HS-5 (cell line): Measurements from ENCODE around the gene OR6B2.
"Not testable (repeated sequence)": the region's sequence is repeated elsewhere in the genome, so short reads cannot be mapped to it uniquely, and the experiment has no call there.

Experiments used
- DNase-seq: peaks from one replicate; pipeline ENCODE4 v3.0.0-alpha.2; 2012; ENCODE audit warnings: low read depth

Gene OR6B2

DNA sequence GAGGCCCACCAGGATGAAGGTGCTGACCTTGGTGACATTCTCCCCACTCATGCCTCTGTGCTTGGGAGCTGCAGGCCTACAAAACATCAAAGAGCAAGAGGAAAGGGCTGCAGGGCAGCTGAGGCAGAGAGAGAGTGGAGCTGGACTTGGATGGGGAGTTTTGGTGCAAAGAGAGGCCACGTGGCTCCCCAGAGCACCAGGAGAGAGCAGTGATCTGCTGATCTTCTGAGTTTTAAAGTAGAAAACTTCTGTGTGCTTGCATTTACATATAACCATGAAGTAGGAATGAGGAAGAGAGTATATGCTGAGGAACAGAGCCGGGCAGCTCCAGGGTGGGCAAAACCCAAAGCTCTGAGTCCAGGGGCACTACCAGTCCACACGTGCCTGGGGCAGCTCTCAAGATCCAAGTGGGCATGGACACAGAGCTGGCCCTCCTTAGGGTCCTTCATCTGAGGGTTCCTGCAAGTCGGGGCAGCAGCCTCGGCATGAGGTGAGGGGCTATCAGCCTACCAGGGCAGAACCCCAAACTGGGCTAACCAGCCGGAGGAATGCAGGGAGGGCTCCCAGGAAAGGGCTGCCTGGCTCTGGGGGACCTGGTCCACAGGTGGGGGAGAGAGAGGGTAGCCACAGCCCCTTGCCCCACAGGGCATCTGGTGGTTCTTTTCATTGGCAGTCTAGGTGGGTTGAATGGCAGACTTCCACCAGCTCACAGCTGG is at the start of gene OR6B2:
Gene OR6B2, minus strand, starts transcription at position 51 of the 716 bp plus-strand sequence. Its CDS starts 0 bp downstream, at position 51.
- DNase-seq = no peak

DNA sequence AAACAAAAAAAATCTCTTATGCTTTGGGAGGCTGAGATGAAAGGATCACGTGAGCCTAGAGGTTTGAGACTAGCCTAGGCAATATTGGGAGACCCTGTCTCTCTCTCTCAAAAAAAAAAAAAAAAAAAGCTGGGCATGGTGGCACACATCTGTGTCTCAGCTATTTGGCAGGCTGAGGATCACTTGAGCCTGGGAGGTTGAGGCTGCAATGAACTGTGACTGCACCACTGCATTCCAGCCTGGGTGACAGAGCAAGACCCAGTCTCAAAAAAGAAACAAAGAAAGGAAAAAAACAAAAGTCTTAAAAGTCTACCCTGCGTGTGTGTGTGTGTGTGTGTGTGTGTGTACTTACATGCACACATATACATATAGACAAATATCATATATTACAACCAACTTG is 48.4 kb upstream of the OR6B2 start:
- DNase-seq = no peak

DNA sequence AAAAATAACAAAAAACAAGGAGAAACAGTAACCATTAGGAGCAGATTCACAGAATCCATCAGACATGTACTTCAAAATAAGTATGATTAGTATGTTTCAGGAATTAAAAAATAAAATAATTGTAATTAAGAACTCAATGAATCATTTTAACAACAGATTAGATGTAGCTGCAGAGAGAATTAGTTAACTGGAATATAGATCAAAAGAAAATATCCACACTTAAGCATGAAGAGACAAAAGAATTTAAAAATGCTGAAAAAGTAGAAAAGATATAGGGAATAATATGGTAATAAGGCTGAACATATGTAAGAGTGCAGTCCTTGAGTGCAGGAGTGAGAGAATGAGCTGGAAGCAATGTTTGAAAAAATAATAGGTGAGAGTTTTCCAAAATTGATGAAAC is 47.2 kb upstream of the OR6B2 start:
- no peak for DNase-seq

DNA sequence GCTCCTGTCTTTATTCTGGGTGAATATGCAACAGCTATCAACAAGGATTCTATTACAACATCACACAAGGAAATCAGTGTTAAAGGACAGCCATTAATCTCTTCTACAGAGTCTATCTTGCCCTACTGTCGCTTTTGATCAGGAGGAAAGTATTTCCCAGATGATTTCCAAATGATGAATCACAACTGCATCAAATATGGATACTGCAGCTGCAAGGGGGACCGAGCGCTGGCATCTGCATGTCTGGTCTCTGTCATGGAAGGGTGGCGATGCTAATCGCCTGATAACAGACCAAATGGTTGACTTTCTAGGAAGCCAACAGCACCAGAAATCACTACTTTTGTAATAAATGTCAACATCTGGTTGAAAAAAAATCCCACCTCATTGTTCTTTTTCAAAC is 44.3 kb upstream of the OR6B2 start:
- no peak for DNase-seq

DNA sequence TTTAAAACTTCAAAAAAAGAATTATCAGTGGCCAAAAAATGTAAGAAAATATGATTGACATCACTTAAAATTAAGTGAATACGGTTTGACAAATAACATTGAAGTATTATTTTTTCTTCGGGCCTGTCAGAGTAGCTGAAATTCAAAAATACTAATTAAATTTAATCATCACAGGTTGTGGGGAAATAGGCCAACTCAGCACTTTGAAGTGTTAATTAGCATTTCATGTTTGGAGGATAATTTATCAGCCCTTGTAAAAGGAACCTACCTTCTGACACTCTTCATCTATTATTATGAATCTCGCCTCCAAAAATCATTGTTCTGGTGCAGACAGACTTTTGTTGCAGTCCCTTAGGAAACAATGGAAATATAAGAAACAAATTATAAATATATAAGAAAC is 40.7 kb upstream of the OR6B2 start:
- no peak for DNase-seq

DNA sequence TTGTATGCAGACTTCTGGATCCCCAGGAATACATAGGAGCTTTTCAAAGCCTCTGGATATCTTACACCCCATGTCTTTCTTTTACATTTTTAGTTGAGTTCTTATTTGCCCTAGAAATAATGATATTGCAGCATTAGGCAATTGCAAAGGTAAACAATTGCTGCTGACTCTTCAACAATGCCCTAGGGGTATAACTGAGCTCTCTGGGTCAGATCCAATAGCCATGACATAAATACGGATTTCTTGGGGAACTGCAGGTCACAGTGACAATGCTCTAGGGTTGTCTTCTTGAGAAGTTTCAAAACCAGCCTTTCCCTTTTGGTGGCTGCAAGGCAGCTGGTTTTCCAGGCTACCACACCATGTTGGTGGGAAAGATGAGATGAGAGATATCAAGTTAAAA is 39.6 kb upstream of the OR6B2 start:
- no peak for DNase-seq

DNA sequence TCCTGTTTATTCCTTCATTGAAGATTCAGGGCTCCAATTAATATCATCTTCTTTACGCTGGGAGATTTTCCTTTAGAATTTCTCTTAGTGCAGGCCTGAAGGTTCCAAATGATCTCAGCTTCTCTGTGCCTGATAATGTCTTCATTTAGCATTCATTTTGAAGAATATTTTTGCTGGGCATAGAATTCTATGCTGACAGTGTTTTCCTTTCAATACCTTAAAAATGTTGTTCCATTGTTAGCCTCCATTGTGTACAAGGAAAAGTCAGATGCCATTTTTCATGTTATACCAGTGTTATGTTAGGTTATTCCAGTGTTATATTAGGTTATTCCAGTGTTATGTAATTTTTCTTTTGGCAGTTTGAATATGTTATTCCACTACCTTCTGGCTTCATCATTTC is 38.0 kb upstream of the OR6B2 start:
- no peak for DNase-seq

DNA sequence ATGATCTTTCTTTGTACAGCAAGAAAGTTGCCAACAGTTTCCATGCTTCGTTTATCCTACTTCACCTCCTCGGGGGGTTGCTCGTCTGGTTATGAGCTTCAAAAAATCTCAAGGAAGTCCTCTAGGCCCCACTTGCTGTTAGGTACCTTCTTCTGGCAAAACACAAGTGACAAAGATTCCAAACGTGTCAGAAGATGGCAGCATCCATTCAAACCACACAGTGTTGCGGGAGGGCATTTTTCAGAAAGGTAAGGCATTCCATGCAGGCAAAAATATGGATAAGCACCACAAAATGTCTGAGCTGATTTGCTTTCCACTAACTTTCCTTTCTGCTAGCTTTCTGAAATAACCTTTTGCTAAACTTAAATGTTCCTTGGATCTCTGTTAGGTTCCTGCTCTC is 36.3 kb upstream of the OR6B2 start:
- DNase-seq = no peak

DNA sequence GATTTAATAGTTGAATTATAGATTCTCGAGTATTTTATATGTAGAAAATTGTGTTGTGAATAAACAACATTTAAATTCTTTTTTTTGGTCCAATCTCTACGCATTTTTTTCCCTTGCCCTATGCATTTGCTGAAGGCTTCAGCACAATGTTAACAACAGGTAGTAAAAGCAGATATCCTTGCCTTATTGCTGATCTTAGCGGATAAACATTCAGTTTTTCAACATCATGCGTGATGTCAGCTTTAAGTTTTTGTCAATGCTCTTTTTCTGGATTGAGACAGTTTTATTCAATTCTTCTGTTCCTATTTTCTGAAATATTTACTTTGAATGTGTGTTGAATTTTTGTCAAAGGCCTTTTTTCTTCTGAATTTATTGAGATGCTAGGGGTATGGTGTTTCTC is 34.7 kb upstream of the OR6B2 start:
- DNase-seq = no peak

DNA sequence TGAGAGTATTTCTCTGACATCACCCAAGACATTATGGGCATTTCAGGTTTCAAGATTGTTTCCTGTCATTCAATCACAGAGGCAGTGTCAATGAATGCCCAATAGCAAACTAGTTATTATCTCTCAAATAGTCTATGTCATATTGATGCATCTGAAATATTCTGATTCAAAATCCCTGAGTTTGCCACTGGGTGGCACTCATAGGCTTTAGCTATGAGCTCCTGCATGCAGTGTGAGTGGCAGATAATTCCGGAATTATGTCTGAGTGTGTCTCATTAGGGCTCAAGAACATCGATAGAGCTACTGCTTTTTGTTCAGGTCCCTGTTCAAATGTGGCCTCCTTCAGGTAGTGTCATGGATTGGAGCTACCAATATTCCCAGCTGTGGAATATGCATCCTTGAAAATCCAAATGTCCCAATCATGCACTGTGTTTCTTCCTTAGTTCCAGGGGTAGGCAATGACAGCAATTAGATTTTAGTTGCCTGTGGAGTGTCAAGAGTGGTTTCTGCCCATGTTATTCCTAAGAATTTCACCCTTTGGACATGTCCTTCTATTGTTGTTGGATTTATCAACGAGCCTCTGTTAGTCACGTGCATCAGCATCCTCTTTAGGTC is 30.9 kb upstream of the OR6B2 start:
- peak; percentile 20 for DNase-seq

DNA sequence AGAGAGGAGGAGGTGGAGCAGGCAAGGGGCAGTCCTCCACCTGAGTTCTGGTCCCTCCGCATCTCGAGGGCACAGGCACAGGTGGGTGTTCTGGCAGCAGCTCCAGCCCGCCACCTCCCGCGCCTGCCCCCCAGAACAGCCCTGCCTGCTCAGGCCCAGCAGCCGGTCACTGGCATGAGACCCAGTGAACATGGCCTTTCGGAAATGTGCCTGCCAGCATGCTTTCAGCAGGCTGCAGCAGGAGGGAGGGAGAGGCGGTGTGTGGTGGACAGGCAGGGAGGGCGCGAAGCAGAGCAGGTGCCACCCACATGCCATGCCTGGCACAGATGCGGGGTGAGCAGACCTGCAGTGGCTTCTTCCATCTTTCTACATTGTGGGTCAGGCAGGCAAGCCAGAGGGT is 26.4 kb upstream of the OR6B2 start:
- DNase-seq = no peak

DNA sequence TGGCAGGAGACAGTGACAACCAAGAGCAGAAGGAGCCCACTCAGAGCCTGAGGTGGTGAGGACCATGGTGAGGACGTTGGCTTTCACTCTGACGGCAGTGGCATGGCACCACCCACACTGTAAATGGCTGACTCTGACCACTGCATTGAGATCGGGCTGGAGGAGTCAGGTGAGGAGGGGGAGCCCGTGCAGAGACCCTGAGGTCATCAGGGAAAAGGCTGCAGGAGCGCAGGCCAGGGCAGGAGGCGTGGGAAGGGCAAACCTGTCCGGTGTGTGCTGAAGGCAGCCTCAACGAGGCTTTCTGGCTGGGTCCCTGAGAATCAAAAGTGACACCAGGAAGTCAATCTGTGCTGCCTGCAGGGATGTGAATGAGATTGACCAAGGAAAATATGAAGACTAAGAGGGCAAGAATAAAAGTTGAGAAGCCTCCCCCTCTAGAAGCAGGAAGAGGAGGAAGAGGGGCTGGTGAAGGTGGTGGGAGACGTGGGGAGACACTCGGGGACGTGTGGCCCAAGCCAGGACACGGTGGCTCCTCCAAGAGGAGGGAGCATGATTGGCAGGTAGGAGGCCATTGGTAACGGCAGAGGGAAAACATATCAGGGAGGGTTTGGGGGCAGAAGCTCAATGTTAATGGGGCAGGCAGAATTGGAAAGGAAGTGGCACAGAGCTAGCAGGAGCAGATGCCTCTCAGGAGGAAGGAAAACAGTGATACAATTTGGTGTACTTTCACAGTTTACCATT is 25.1 kb upstream of the OR6B2 start:
- no peak for DNase-seq

DNA sequence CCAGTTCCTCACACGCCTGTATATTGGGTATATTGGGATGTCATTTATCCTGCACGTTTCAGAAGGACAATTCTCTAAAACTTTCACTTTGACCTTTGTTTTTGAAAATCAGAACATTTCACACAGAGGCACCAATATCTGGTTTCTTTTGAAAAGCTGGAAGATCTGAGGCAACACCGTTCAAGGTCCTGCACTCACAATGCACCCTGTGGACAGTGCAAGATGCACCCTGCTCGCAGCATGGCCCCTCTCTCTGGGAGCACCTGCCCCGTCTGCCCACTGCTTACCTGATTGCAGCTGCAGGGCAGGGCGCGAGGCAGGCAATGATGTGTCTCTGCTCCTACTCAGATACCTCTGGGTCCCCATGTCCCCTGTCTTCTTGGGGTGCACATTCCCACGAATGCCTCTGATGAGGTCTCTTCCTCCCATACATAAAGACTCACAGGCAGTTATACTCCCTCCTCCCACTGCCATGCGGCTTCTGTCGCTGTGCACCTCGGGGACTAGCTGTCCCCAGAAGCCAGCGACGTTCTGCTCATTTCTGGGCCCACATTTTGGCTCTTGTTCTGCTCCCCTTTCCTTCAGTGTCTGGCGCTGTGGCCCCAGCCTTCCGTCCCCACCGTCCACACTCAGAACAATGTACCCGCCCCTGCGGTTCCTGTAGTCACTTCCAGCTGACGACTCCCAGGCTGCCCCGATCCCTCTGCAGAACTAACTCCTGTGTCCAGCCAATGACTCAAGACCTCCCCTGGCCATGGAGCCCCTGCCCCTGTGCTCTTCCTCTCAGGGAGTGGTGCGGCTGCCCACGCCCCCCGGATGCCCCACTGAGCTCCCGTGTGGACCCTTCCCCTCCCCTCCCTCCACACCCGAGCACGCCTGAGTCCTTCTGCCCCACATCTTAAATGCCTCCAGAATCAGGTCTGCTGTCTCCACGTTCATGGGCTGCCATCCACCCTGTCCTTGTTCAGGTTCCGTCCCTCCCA is 23.2 kb upstream of the OR6B2 start, which contains the start of gene OR6B3:
Gene OR6B3, minus strand, starts transcription at position 349 of the 983 bp plus-strand sequence.
- no peak for DNase-seq

DNA sequence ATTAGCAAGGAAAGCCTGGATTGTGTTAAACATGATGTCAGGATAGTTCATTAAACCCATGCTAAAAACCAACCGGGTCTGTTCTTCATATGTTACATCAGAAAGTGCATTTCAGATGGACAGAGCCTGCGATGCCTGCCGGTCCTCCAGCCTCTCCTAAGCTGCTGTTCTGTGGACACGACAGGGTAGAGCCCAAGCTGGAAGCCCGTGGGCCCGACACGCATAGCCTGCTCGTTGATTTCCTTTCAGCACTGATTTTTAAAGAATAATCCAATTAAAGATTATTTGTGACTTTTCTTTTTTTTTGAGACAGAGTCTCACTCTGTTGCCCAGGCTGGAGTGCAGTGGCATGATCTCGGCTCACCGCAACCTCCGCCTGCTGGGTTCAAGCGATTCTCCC is 22.3 kb upstream of the OR6B2 start:
- DNase-seq = no peak

DNA sequence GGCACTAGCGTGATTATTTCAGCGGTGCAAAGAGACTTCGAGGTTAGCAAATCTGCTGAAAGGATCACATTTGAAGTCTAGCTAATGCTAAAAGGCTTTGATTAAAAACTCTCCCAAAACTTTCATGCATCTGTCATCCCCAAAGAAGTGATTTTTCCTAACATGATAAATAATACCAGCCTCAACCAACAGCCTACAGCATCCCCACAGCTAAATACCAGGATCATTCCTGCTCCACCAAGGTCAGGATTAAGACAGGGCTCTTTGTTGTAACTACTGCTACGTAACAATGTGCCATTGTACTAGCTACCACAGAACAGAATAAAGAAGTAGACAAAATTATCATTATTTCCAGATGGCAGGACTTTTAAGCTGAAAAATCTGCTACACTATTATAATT is 21.5 kb upstream of the OR6B2 start:
- no peak for DNase-seq

DNA sequence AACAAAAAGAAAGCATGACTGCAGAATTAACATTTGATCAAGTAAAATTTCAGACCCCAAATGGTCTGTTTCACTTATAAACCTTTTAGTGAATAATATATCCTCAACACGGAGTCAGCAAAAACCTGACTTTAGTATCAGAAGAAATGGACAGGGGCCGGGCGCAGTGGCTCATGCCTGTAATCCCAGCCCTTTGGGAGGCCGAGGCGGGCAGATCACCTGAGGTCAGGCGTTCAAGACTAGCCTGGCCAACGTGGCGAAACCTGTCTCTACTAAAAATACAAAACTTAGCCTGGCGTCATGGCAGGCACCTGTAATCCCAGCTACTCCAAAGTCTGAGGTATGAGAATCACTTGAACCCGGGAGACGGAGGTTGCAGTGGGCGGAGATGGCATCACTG is 20.0 kb upstream of the OR6B2 start:
- no peak for DNase-seq

DNA sequence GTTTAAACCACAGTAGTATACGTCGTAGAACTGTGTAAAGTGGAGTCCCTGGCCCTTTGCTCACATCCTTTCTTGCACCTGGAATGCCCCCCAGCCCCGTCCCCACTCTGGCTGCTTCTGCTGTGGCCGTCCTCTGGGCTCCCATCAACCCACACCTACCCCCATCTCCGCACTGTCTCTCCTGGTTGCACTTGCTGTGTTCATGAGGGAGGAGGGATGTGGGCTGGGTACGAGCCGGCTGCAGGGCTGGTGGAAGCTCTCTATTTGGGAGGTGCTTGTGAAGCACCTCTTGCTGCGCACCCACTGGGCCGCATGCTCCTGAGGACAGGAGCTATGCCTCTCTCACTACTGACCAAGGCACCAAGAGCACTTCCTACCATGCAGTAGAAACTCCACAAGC is 18.0 kb upstream of the OR6B2 start:
- DNase-seq = no peak

DNA sequence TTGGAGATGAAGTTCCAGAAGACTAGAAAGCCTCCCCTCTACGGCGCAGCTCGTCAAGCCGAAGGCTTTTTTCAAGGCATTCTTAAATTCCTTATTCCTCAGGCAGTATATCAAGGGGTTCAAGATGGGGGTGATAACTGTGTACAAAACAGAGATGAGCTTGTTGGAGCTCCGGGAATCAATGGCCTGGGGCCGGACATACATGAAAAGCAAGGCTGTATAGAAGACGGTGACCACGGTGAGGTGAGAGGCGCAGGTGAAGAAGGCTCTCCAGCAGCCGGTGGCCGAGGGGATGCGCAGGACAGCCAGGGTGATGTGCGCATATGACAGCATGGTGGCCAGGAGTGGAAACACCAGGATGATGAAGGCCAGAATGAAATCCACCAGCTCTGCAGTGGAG is 14.9 kb upstream of the OR6B2 start:
- no peak for DNase-seq

DNA sequence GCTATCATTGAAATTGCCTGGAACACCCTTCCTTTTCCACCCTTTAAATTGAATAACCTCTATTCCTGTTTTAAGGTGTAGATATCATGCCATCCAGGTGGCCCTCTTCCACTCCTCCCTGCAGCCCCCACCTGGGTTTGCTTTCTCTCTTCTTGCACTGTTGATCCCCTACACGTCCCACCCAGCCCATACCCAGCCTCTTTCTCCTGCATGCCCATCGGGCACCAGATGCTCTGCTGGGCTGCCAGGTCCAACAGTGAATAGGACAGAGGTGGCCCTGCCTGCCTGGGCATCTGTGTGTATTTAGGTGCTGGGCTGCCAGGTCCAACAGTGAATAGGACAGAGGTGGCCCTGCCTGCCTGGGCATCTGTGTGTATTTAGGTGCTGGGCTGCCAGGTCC is 13.9 kb upstream of the OR6B2 start:
- DNase-seq = not testable (repeated sequence)

DNA sequence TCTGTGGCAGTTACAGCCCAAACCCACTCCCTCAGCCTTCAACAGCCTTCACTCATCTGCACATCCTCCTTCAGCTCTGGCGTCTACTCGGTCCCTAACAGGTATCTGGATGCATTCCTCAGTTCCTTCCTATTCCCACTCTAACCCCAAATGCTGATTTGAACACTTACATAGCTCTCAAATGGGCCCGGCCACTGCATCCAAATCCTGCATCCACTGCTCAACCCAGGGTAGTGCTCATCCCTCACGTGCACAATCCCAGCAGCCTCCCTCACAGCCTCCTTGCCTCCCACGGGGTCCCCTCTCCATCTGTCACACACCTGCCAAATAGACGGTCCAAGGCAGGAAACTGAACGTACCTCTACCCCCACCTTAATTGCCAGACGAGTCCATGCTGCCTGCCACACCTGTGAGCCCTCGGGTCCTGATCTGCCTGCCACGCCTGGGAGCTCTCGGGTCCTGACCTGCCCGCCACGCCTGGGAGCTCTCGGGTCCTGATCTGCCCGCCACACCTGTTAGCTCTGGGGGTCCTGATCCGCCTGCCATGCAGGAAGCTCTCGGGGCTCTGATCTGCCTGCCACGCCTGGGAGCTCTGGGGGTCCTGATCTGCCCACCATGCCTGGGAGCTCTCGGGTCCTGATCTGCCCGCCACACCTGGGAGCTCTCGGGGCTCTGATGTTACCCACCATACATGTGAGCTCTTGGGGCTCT is 13.2 kb upstream of the OR6B2 start:
- no peak for DNase-seq

DNA sequence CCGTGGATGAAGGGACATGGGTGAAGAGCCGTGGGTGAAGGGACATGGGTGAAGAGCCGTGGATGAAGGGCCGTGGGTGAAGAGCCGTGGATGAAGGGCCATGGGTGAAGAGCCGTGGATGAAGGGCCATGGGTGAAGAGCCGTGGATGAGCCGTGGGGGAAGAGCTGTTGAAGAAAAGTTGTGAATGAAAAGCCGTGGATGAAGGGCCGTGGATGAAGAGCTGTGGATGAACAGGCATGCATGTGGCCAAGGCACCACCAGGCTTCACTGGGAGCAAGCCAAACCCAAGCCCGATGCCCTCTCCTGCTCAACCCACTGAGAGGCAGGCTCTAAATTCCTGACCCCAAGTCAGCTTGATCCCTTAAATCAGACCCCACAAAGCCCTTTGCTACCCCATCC is 12.5 kb upstream of the OR6B2 start:
- DNase-seq = no peak
